Panc1 (cell line): ENCODE data around the gene ZC3H12D. TPM values are rescaled to one million over a fixed set of nuclear protein-coding genes. Genes with fewer than 3 reads are reported as not detected.

Experiments
- ATAC-seq: fragments of 200-7000 bp; cut with Tn5 transposase; 2 replicates; pipeline ENCODE4 v1.9.1; 2020; ENCODE audit warnings: mild to moderate bottlenecking, moderate library complexity
- BruUV-seq: library from RNA; stranded (reverse); fragments of 400-500 nt; replicated peaks from 2 replicates; lab custom pipeline; 2021; lab: Mats Ljungman, UMichigan
- CTCF ChIA-PET: fragments of 300-600 bp; sonication (Branson Sonifier 250); formaldehyde crosslinking; loops from one replicate; lab custom pipeline; 2022; ENCODE audit warnings: antibody characterized with exemption; lab: Charles Lee
- POLR2A ChIA-PET: fragments of 300-600 bp; sonication (Branson Sonifier 250); formaldehyde crosslinking; loops from one replicate; lab custom pipeline; 2022; ENCODE audit warnings: antibody characterized with exemption; lab: Charles Lee
- DNase-seq: peaks from one replicate; pipeline ENCODE4 v3.0.0-alpha.2; 2010; ENCODE audit warnings: low read depth, low spot score
- H3K27ac ChIP-seq: 2 replicates; pipeline ENCODE4 v1.5.1; 2011; ENCODE audit warnings: mild to moderate bottlenecking, low read length, inconsistent platforms
- H3K27me3 ChIP-seq: fragments of 200-500 bp; sonication (Bioruptor generic); 2 replicates; pipeline ENCODE4 v1.6.0; 2014; ENCODE audit warnings: low read length, inconsistent platforms; ENCODE audit not compliant: control insufficient read depth, insufficient read depth
- H3K36me3 ChIP-seq: fragments of 200-500 bp; sonication (Bioruptor generic); 2 replicates; pipeline ENCODE4 v1.5.1; 2014; ENCODE audit warnings: inconsistent platforms, mild to moderate bottlenecking, low read length, moderate library complexity; ENCODE audit not compliant: control insufficient read depth, insufficient read depth
- H3K4me1 ChIP-seq: 2 replicates; pipeline ENCODE4 v1.5.1; 2011; ENCODE audit warnings: inconsistent platforms, mild to moderate bottlenecking, low read length, moderate library complexity; ENCODE audit not compliant: control insufficient read depth, insufficient read depth
- H3K4me3 ChIP-seq, 2 experiments: 2 replicates each; pipeline ENCODE4 v1.5.1; 2011 to 2012; ENCODE audit warnings: low read depth in 2 of 2, low read length in 2 of 2, mild to moderate bottlenecking in 2 of 2, inconsistent platforms in 1 of 2, moderate library complexity in 1 of 2
- H3K9me3 ChIP-seq: fragments of 200-500 bp; sonication (Bioruptor generic); 2 replicates; pipeline ENCODE4 v1.5.1; 2014; ENCODE audit warnings: low read depth, mild to moderate bottlenecking, inconsistent platforms, low read length, moderate library complexity; ENCODE audit not compliant: control insufficient read depth, insufficient read depth
- CTCF ChIP-seq: fragments of 450-650 bp; IDR thresholded peaks from 2 replicates; pipeline ENCODE4 v1.5.1; 2017; ENCODE audit warnings: mild to moderate bottlenecking
- POLR2AphosphoS5 ChIP-seq: IDR thresholded peaks from 2 replicates; pipeline ENCODE4 v1.6.1; 2012; ENCODE audit warnings: mild to moderate bottlenecking, low read depth, low read length, moderate library complexity
- REST ChIP-seq, 2 experiments: IDR thresholded peaks; 2 replicates each; pipeline ENCODE4 v1.6.1; 2011 to 2012; ENCODE audit warnings: low read depth in 2 of 2, control low read depth in 1 of 2, low read length in 1 of 2, mild to moderate bottlenecking in 1 of 2, moderate library complexity in 1 of 2; ENCODE audit not compliant: insufficient read depth in 1 of 2
- SIN3A ChIP-seq: IDR thresholded peaks from 2 replicates; pipeline ENCODE4 v1.6.1; 2012; ENCODE audit warnings: low read depth, mild to moderate bottlenecking, low read length, moderate library complexity, borderline replicate concordance; ENCODE audit not compliant: insufficient read depth
- TCF7L2 ChIP-seq: IDR thresholded peaks from 2 replicates; pipeline ENCODE4 v1.6.1; 2011; ENCODE audit warnings: mild to moderate bottlenecking, low read depth, low read length, inconsistent platforms
- in situ Hi-C: cut with HindIII; loops from 2 replicates; pipeline ENCODE4 v1.10.0; 2016; ENCODE audit warnings: low sequenced_read_pairs, low pct_unique_long_range_greater_than_20kb
- intact Hi-C: fragments of 100-400 bp; cut with micrococcal nuclease; formaldehyde crosslinking; loops from one replicate; pipeline ENCODE4 v1.10.0; 2022; ENCODE audit not compliant: unreplicated experiment
- total RNA-seq: library from RNA; stranded (reverse); gene quantifications from one replicate; pipeline ENCODE4 v1.2.1, GENCODE V29; 2021; ENCODE audit not compliant: unreplicated experiment

The ZC3H12D gene
- total RNA-seq, 1 experiment from 2014 or later, result 0.26 TPM

- CTCF ChIA-PET, result interaction anchor here (1.0 kb wide), 1 partner anchor 81 kb away, joined by 17 read pairs; no protein-coding TSS in a partner anchor
- Histone ChIP-seq H3K4me1 (no peaks in the 10 kb centered on the region), H3K27ac (no peak overlapping the region), H3K36me3 (no peaks in the 10 kb centered on the region), H3K9me3 (no peaks in the 10 kb centered on the region), H3K4me3 (no peak overlapping the region), H3K27me3 (no peaks in the 10 kb centered on the region)
- POLR2A ChIA-PET, result interaction anchor here (0.5 to 0.6 kb wide), 2 partner anchors 22 to 37 kb away, joined by 3 to 4 read pairs; no protein-coding TSS in a partner anchor
- ATAC-seq (no peak), DNase-seq (no peak)
- in situ Hi-C loops (no loop called here), intact Hi-C loops (no loop called here)
- TF ChIP-seq POLR2AphosphoS5, result no peak
- no peak for TF ChIP-seq TCF7L2
- no peak for TF ChIP-seq REST (IDR thresholded peaks at IDR 0.05; ENCODE audit: insufficient read depth in 1 of 2, low read depth in 2 of 2, low read length in 1 of 2)
- no peak for TF ChIP-seq CTCF
- TF ChIP-seq SIN3A, result no peak
- BruUV-seq, result no TSS peak
Measured at GRCh38 chr6:149483849-149484655, 762 bp downstream of the ZC3H12D start.

- ChIA-PET CTCF (interaction anchor here (1.0 kb wide), 1 partner anchor 82 kb away, joined by 17 read pairs; no protein-coding TSS in a partner anchor), POLR2A (no interaction called here)
- no peaks in the 10 kb centered on the region for H3K9me3 ChIP-seq
- H3K4me1 ChIP-seq, result no peaks in the 10 kb centered on the region
- in situ Hi-C loops, result no loop called here
- no peak for DNase-seq
- H3K27me3 ChIP-seq, result no peaks in the 10 kb centered on the region
- intact Hi-C loops, result no loop called here
- no peaks in the 10 kb centered on the region for H3K36me3 ChIP-seq
- TF ChIP-seq REST (IDR thresholded peaks at IDR 0.05; ENCODE audit: insufficient read depth in 1 of 2, low read depth in 2 of 2, low read length in 1 of 2), result no peak
- TF ChIP-seq CTCF, result no peak
- TF ChIP-seq SIN3A, result no peak
- no peak for TF ChIP-seq POLR2AphosphoS5
- TF ChIP-seq TCF7L2, result no peak
- no TSS peak for BruUV-seq
- no peak overlapping the region for H3K4me3 ChIP-seq
- no peak for ATAC-seq
- no peak overlapping the region for H3K27ac ChIP-seq
Measured at GRCh38 chr6:149483334-149483725, 1.5 kb downstream of the ZC3H12D start.
